T1000 (cell line): ENCODE measurements around the gene SLC51B.
"Not testable (repeated sequence)": the region's sequence is repeated elsewhere in the genome, so short reads cannot be mapped to it uniquely, and the experiment has no call there.

ENCODE experiments used
- DNase-seq: peaks from one replicate; lab custom pipeline; 2025; ENCODE audit warnings: mixed read lengths; lab: John Stamatoyannopoulos, UW

The SLC51B gene

DNA sequence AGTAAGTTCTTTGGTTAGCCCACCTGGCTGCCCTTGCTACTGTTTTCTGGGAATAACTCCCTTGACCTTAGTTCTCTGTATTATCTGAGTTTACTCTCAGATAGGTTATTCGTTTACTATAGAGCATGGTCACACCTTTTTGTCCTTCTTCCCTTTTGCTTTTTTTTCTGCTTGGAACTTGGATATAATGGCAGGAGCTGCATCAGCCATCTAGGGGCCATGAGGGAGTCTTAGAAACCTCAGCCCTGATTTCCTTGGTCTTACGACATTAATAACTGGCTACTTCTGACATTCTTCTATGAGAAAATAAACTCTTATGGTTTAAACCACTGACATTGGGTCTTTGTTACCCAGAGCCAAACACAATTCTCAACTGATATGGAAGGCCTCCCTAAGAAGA, 3.4 kb upstream of the SLC51B start:
- no peak for DNase-seq

GRCh38 chr15:65042776-65043327, 2.3 kb upstream of the SLC51B start:
- DNase-seq, result no peak

DNA sequence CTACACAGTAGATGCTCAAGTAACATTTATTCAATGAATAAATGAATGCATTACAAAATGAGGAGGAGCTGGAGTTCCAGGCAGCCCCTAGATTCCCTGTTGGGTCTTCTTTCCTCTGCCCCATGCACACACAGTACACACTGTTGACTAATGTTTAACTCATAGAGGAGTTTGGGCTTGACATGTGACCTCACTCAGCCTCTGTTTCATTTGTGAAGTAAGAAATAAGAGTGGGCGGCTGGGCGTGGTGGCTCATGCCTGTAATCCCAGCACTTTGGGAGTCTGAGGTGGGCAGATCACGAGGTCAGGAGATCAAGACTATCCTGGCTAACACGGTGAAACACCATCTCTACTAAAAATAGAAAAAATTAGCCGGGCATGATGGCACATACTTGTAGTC, 969 bp upstream of the SLC51B start:
- not testable (repeated sequence) for DNase-seq

DNA sequence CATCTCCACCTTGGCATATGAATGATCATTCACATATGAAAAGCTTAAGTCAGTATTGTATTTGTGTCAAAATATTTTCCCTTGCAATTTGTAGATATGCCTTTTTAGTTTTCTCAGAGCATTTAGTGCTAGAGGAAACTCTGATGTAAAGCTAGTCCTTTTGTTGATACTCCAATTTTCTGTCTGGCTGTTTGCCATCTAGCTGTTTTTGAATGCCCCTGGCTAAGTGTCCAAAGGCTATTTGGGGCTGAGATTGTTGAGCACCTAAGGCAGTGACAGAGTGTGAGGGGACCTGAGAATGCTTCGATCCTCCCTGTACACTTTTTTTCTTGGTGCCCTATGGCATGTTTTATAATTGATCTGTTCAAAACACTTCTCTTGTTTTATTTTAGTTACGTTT, 3.1 kb downstream of the SLC51B start:
- no peak for DNase-seq

- DNase-seq, result peak; percentile 82
Observed at GRCh38 chr15:65049418-65049840, 4.2 kb downstream of the SLC51B start.

DNA sequence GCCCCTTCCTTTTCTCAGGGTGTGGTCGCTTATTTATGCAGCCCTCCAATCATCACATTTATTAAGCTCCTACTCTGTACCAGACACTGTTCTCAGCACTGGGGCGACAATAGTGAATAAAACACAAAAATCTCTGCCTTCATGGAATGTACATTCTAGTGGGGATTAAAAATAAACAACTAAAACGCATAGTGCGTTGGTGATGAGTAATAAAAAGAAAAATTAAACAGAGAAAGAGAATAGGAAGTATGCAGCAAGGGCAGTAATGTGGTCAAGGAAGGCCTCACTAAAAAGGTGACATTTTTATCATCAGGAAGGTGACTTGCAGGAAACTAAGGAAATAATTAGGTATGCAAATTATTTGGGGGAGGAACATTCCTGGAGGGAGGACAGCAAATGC, 5.1 kb downstream of the SLC51B start:
- no peak for DNase-seq

DNA sequence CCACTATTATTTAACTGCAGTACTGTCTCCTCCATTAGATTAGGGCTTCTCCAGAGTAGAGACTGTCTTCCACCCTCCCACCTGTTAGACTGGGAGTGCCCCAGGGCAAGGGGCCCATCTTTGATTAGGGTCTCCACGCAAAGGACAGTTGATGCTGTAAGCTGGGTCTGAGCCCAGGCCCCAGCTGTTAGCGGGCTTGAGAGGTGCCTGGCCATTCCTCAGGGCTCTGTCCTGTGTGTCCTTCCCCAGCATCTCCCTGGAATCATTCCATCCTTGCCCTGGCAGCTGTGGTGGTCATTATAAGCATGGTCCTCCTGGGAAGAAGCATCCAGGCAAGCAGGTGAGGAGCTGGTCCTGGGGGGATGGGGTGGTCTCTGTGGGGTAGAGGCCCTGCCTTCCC, 6.1 kb downstream of the SLC51B start:
- DNase-seq, result no peak

GRCh38 chr15:65052956-65053355, 7.8 kb downstream of the SLC51B start:
- no peak for DNase-seq

DNA sequence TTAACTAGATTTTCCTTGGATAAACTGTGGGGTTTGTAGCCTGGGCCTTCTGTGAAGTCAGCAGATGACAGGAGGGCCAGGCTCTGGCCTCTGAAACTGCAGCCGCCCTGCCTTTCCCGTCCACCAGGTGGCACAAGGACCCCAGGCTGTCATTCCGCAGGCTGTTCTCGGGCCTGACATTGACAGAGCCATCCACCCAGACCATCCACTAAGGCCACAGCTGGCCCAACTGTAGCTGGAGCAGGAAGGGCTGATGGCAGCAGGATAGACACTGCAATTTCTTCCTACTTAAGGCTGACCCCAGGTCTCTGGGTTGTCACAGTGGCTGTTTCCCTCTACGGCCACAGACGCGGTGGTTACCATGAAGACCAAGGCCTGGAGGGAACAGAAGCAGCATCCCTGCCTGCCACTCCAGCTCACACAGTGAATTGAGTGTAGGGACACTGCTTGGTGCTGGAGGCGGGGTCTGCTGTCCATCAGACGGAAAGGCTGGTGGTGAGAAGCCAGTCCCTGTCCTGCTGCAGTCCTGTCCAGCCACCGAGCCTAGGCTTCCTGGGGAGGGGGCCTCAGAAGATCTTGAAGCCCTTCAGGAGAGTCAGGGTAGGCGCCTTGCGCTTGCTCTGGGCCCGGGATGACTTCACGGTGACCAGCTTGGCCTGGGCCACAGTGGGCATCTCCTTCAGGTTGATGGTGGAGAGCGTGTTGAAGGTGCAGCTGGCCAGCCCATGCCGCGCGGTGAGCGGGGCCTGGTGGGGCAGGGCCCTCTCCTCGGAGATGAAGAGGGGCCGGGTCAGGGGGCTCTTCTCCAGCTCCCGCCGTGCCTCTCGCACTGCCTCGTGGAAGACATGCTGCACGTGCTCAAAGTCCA, 9.4 kb downstream of the SLC51B start:
- peak; percentile 16 for DNase-seq

DNA sequence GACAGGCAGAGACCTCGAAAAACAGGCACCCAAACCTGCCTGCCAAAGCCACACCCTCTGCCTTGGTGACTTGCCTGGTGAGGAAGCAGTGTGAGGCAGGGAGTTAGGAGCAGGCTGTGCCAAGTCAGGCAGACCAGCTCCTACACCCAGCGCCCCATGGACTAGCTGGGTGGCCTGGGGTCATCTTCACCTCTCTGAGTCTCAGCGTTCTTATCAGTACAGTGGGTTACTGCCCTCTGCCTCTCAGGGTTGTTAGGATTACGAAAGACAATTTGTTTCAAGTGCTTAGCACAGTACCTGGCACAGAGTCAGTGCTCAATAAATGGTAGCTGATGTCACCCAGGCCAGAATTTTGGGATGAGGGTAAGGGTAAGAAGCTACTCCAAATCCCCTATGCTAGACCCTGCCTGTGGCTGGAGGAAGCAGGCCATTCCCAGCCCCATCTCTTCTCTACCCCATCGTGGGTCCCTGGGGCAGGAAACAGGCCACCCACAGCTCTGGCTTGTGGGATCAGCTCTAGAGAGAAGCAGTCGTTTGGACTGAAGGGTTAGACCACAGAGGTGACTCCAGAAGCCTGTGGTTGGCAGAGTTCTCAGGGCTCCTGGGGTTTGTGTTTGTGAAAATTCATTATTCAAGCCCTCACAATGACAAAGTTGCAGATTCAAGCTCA, 10.1 kb downstream of the SLC51B start:
- no peak for DNase-seq

- no peak for DNase-seq
Observed at GRCh38 chr15:65056106-65056505, 10.9 kb downstream of the SLC51B start.

DNA sequence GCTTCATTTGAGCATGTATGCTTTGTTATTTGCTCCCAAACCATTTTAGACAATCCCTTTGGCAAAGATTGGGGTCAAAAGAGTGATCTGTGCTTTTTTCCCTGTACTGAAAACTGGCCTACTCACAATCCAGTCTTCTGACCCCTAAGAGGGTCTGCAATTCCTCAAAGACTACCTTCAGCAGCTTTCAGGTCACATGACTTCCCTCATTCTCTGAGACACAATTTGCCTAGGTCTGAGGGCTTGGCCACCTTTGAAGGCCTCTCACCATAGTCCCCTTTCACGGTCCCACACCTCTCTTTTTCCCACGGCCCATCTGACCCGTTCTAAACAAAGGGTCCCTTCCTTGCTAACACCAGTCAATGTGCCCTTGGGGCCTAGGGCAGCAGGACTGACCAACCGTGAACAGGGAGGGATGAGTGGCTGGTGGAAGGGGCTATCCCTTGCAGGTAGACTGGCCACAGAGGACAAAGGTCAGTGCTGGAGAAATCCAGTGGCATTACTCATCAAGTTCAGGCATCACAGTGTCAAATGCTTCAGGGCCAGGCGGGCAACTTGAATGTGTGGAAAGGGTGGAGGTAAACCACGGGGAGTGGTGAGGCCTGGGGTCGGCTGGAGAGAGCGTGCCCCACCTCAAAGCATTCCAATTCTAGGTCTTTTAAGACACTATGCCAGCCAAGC, 11.8 kb downstream of the SLC51B start:
- DNase-seq, result no peak

- no peak for DNase-seq
Observed at GRCh38 chr15:65057549-65057940, 12.4 kb downstream of the SLC51B start.

- no peak for DNase-seq
Observed at GRCh38 chr15:65058394-65059368, 13.5 kb downstream of the SLC51B start.

DNA sequence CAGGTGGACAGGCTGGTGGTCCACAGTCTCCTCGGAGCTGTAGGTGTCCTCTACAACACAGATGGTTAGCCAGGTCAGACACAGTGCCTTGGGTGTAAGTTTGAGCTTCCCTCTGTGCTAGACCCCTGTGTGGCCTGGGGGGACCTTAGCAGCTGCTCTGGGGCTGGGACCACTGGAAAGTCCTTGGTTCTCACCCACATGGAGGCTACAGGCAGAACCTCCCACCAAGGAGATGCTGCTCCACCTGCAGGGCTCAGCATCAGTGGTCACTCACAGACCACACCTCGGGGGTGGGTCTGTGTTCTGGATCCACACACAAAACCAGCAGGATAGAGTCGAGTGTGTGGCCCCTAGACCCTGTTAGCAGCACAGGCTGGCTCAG, 14.2 kb downstream of the SLC51B start:
- DNase-seq, result no peak

DNA sequence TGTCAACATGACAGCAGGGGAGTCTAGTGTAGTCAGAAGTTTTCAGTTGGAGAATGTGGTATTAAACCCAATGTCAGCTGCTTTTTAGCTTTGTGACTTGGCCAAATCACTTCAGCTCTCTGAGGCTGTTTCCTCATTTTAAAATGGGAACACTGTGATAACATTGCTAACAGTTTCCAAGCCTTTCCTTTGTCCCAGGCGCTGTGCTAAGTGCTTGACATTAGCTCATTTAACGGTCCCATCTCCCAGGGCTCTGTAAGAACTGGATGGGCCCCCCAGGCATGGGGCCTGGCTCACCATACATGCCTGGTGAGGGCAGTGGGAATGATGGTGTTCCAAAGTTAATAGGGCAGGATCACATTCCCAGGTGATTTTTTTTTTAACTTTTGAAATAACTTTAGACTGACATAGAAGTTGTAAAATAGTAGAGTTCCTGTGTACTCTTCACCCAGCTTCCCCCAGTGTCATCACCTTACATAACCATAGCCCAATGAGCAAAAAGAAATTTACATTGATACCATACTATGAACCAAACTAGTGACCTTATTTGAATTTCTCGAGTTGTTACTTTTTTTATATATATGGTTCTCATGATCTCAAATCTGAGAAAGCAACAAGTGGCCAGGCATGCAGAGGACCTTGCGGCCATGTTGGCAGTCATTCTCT, 14.9 kb downstream of the SLC51B start:
- DNase-seq, result no peak

DNA sequence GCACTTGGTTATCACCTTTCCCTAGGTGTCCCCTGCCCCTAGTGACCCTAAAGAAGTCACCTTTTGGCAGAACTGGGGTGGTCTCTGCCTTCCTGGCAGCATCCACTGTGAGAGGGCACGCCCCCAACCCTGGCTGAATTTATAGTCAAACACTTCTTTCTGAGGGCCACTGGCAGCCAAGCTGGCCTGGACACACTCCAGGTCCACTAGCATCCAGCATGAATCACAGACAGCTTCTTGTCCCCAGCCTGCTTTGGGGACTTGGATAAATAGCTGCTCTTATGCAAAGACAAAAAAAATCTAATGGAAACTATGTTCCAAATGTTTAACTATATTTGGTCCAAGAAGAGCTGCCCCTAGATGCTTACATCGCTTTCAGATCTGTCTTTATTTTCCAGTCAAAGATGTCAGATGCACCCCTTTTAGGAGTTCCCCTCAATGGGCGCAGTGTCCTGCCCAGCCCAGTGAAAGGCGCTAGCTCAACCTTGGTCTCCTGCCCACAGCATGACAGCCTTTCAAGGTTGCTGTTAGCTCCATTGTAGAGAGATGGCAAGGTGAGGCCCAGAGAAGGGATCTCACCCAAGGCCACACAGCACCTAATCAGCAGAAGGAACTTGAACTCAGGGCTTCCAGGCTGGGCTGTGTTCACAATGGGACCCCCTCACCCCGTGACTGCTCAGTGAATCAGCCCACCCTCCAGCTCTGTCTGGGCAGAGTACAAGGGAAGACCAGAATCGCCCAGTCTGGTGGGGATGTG, 15.6 kb downstream of the SLC51B start:
- DNase-seq, result no peak

GRCh38 chr15:65062061-65062460, 16.9 kb downstream of the SLC51B start:
- DNase-seq, result no peak

- DNase-seq, result no peak
Observed at GRCh38 chr15:65062726-65063125, 17.5 kb downstream of the SLC51B start.

DNA sequence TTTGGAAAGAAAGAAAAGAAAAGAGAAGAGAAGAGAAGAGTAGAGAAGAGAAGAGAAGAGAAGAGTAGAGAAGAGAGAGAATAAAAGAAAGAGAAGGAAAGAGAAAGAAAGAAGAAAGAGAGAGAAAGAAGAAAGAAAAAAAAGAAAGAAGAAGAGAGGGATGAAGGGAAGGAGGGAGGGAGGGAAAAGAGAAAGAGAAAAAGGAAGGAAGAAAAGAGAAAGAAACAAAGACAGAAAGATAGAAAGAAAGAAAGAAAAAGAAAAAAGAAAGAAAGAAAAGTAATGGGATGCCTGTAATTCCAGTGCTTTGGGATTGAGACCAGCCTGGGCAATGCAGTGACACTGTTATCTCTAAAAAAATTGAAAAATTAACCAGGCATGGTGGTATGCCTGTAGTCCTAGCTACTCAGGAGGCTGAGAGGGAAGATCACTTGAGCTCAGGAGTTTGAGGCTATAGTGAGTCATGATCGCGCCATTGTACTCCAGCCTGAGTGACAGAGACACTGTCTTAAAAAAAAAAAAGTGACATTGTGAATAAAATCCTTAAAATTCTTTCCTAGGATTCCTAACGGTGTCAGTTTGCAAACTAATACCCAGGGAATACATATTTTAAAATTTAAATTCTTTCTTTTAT, 20.9 kb downstream of the SLC51B start:
- DNase-seq, result no peak
